GM19025 (cell line): ENCODE results near the gene PCDHGB1.
A peak's percentile ranks its signal among the peaks of the same experiment; 100 is the strongest.
"Not testable (repeated sequence)": the region's sequence is repeated elsewhere in the genome, so short reads cannot be mapped to it uniquely, and the experiment has no call there.

Experiments used
- ATAC-seq: cut with Tn5 transposase; IDR thresholded peaks from one replicate; pipeline ENCODE4 v1.9.1; 2021; ENCODE audit warnings: mild to moderate bottlenecking, low read depth, moderate library complexity; ENCODE audit not compliant: unreplicated experiment

Gene PCDHGB1

GRCh38 chr5:141375444-141376155 lies 25.7 kb downstream of the PCDHGB1 start:
- ATAC-seq = not testable (repeated sequence)

- ATAC-seq = no peak
Measured at GRCh38 chr5:141382469-141383294, 32.8 kb downstream of the PCDHGB1 start, which contains the start of gene PCDHGA7. TSS of gene PCDHGA7 (plus strand) at chr5:141382742. CDS start at chr5:141382900, 158 bp downstream.

- no peak for ATAC-seq
Measured at GRCh38 chr5:141383345-141383744, 33.4 kb downstream of the PCDHGB1 start.

GRCh38 chr5:141384471-141385267 lies 34.8 kb downstream of the PCDHGB1 start:
- ATAC-seq = no peak

GRCh38 chr5:141387557-141388311 lies 37.8 kb downstream of the PCDHGB1 start, which contains the start of gene PCDHGB4:
TSS of gene PCDHGB4 (plus strand) at chr5:141387698. CDS start at chr5:141387885, 187 bp downstream.
- ATAC-seq = not testable (repeated sequence)

- ATAC-seq = no peak
Measured at GRCh38 chr5:141388661-141389060, 38.8 kb downstream of the PCDHGB1 start.

- ATAC-seq = no peak
Measured at GRCh38 chr5:141389153-141390042, 39.5 kb downstream of the PCDHGB1 start.

GRCh38 chr5:141392429-141393198 lies 42.7 kb downstream of the PCDHGB1 start, which contains the start of gene PCDHGA8:
TSS of gene PCDHGA8 (plus strand) at chr5:141392633. CDS start at chr5:141392814, 181 bp downstream.
- ATAC-seq = no peak

GRCh38 chr5:141393267-141393666 lies 43.4 kb downstream of the PCDHGB1 start:
- no peak for ATAC-seq

- ATAC-seq = not testable (repeated sequence)
Measured at GRCh38 chr5:141394401-141395187, 44.7 kb downstream of the PCDHGB1 start.

GRCh38 chr5:141397756-141398551 lies 48.1 kb downstream of the PCDHGB1 start, which contains the start of gene PCDHGB5:
TSS of gene PCDHGB5 (plus strand) at chr5:141397947. CDS start at chr5:141398128, 181 bp downstream.
- peak; percentile 93 for ATAC-seq

GRCh38 chr5:141398608-141399007 lies 48.7 kb downstream of the PCDHGB1 start:
- ATAC-seq = no peak

GRCh38 chr5:141399555-141400258 lies 49.8 kb downstream of the PCDHGB1 start:
- no peak for ATAC-seq
